HepG2 (cell line): ENCODE data around the gene PHLDB1. TPM values are rescaled to one million over a fixed set of nuclear protein-coding genes. Genes with fewer than 3 reads are reported as not detected.

Source experiments
- ATAC-seq: fragments of 200-7000 bp; cut with Tn5 transposase; 3 replicates; pipeline ENCODE4 v1.9.1; 2020; ENCODE audit warnings: mild to moderate bottlenecking, moderate library complexity
- BruUV-seq: library from RNA; stranded (reverse); fragments of 400-500 nt; replicated peaks from 2 replicates; lab custom pipeline; 2021; lab: Mats Ljungman, UMichigan
- CTCF ChIA-PET: fragments of 300-600 bp; formaldehyde crosslinking; extraction: SDS; loops from one replicate; lab custom pipeline; 2021; ENCODE audit warnings: low total read pairs, inconsistent platforms, low intra/inter-chr PET ratio; lab: Yijun Ruan, JAX
- POLR2A ChIA-PET: fragments of 350-600 bp; sonication (Branson Sonifier 250); formaldehyde crosslinking; loops from one replicate; lab custom pipeline; 2020; ENCODE audit warnings: antibody characterized with exemption, inconsistent platforms; lab: Yijun Ruan, JAX
- DNase-seq: peaks from one replicate; pipeline ENCODE4 v3.0.0-alpha.2; 2015; ENCODE audit warnings: low spot score
- FAIRE-seq: peaks from 3 replicates; lab custom pipeline; 2011; peaks lifted over from hg19 to GRCh38; lab: Jason Lieb, UNC
- H2AFZ ChIP-seq: one replicate; pipeline ENCODE4 v1.6.1; 2011; ENCODE audit warnings: low read length, inconsistent platforms
- H3K27ac ChIP-seq: fragments of 300-600 bp; 3 replicates; pipeline ENCODE4 v1.8.0; 2011; ENCODE audit warnings: mixed run types, mild to moderate bottlenecking, mixed read lengths, low read length, inconsistent platforms; ENCODE audit not compliant: insufficient read depth; ENCODE audit errors: extremely low read length
- H3K27me3 ChIP-seq, 2 experiments: fragments of 200-600 bp in 1 of 2; 2 replicates in 1 of 2; 3 replicates in 1 of 2; pipeline versions ENCODE4 v1.6.0 to v1.8.0; 2011; ENCODE audit warnings: low read length in 2 of 2, mild to moderate bottlenecking in 2 of 2, moderate library complexity in 2 of 2, inconsistent platforms in 1 of 2; ENCODE audit not compliant: insufficient read depth in 2 of 2, control insufficient read depth in 1 of 2
- H3K36me3 ChIP-seq, 2 experiments: fragments of 200-600 bp in 1 of 2; replicated peaks in 1 of 2; 2 replicates in 1 of 2; 3 replicates in 1 of 2; pipeline versions ENCODE4 v1.5.1 to v1.8.0; 2011; ENCODE audit warnings: low read length in 2 of 2, inconsistent platforms in 1 of 2; ENCODE audit not compliant: insufficient read depth in 2 of 2, control insufficient read depth in 1 of 2
- H3K4me1 ChIP-seq: 2 replicates; pipeline ENCODE4 v1.5.1; 2012; ENCODE audit warnings: low read length, inconsistent platforms; ENCODE audit not compliant: insufficient read depth
- H3K4me2 ChIP-seq: 2 replicates; pipeline ENCODE4 v1.6.0; 2011; ENCODE audit warnings: low read depth, low read length, inconsistent platforms
- H3K4me3 ChIP-seq, 3 experiments: fragments of 200-600 bp in 1 of 3; sonication (generic), shearing (Covaris generic) in 1 of 3; replicated peaks in 1 of 3; 2 replicates each; pipeline ENCODE4 v1.5.1; 2011 to 2016; ENCODE audit warnings: low read length in 3 of 3, inconsistent platforms in 2 of 3, low read depth in 2 of 3, mild to moderate bottlenecking in 2 of 3, control low read depth in 1 of 3, mixed read lengths in 1 of 3; ENCODE audit not compliant: insufficient read depth in 1 of 3
- H3K79me2 ChIP-seq: one replicate; pipeline ENCODE4 v1.6.1; 2011; ENCODE audit warnings: low read length, inconsistent platforms; ENCODE audit not compliant: insufficient read depth
- H3K9ac ChIP-seq: 2 replicates; pipeline ENCODE4 v1.6.0; 2011; ENCODE audit warnings: mild to moderate bottlenecking, low read depth, low read length, inconsistent platforms; ENCODE audit not compliant: insufficient read depth
- H3K9me3 ChIP-seq: 2 replicates; pipeline ENCODE4 v1.5.1; 2012; ENCODE audit warnings: mild to moderate bottlenecking, low read length
- H4K20me1 ChIP-seq: 2 replicates; pipeline ENCODE4 v1.6.0; 2011; ENCODE audit warnings: inconsistent platforms, mild to moderate bottlenecking, low read length, moderate library complexity; ENCODE audit not compliant: insufficient read depth
- ADNP ChIP-seq: sonication (generic); formaldehyde crosslinking; IDR thresholded peaks from 2 replicates; pipeline ENCODE4 v1.4.0; 2020; ENCODE audit warnings: missing genetic modification reagents
- ELF4 ChIP-seq: sonication (generic); formaldehyde crosslinking; IDR thresholded peaks from 2 replicates; pipeline ENCODE4 v1.5.0; 2020; ENCODE audit warnings: missing genetic modification reagents, mild to moderate bottlenecking, moderate library complexity, borderline replicate concordance
- HDAC1 ChIP-seq: sonication (generic); formaldehyde crosslinking; IDR thresholded peaks from 2 replicates; pipeline ENCODE4 v1.5.1; 2020; ENCODE audit warnings: mild to moderate bottlenecking, missing genetic modification reagents
- MXD1 ChIP-seq: sonication (generic); formaldehyde crosslinking; IDR thresholded peaks from 2 replicates; pipeline ENCODE4 v1.4.0; 2020; ENCODE audit warnings: mild to moderate bottlenecking, missing genetic modification reagents
- PBX3 ChIP-seq: sonication (generic); formaldehyde crosslinking; IDR thresholded peaks from 2 replicates; pipeline ENCODE4 v1.8.1; 2023; ENCODE audit warnings: missing genetic modification reagents, inconsistent platforms, borderline replicate concordance
- RXRA ChIP-seq: sonication (generic); formaldehyde crosslinking; IDR thresholded peaks from 2 replicates; pipeline ENCODE4 v1.5.1; 2020; ENCODE audit warnings: missing genetic modification reagents
- SSRP1 ChIP-seq: IDR thresholded peaks from 2 replicates; pipeline ENCODE4 v1.6.1; 2016; ENCODE audit warnings: control low read depth
- SYNCRIP ChIP-seq: fragments of 200-400 bp; formaldehyde crosslinking; IDR thresholded peaks from 2 replicates; pipeline ENCODE4 v1.6.1; 2018; ENCODE audit warnings: mild to moderate bottlenecking, low read depth, low read length; ENCODE audit not compliant: insufficient read depth
- TFDP2 ChIP-seq: sonication (generic); formaldehyde crosslinking; IDR thresholded peaks from 2 replicates; pipeline ENCODE4 v1.4.0; 2020; ENCODE audit warnings: missing genetic modification reagents
- XBP1 ChIP-seq: sonication (generic); formaldehyde crosslinking; IDR thresholded peaks from 2 replicates; pipeline ENCODE4 v1.5.0; 2020; ENCODE audit warnings: missing genetic modification reagents
- ZBTB38 ChIP-seq: sonication (generic); formaldehyde crosslinking; IDR thresholded peaks from 2 replicates; pipeline ENCODE4 v1.5.1; 2020; ENCODE audit warnings: mild to moderate bottlenecking, missing genetic modification reagents
- ZNF264 ChIP-seq: sonication (generic); formaldehyde crosslinking; IDR thresholded peaks from 2 replicates; pipeline ENCODE4 v1.4.0; 2020; ENCODE audit warnings: missing genetic modification reagents
- ZNF569 ChIP-seq: sonication (generic); formaldehyde crosslinking; IDR thresholded peaks from 2 replicates; pipeline ENCODE4 v1.5.0; 2020; ENCODE audit warnings: mild to moderate bottlenecking, missing genetic modification reagents, moderate library complexity, borderline replicate concordance
- ZNF724P ChIP-seq: sonication (generic); formaldehyde crosslinking; IDR thresholded peaks from 2 replicates; pipeline ENCODE4 v1.8.0; 2022; ENCODE audit warnings: missing genetic modification reagents, borderline replicate concordance
- ZNF777 ChIP-seq: sonication (generic); formaldehyde crosslinking; IDR thresholded peaks from 2 replicates; pipeline ENCODE4 v1.4.0; 2020; ENCODE audit warnings: missing genetic modification reagents
- ZNF782 ChIP-seq: sonication (generic); formaldehyde crosslinking; IDR thresholded peaks from 2 replicates; pipeline ENCODE4 v1.4.0; 2020; ENCODE audit warnings: missing genetic modification reagents, mild to moderate bottlenecking, borderline replicate concordance
- ZNF850 ChIP-seq: sonication (generic); formaldehyde crosslinking; conservative IDR thresholded peaks from 2 replicates; pipeline ENCODE4 v1.9.0; 2021; ENCODE audit warnings: mild to moderate bottlenecking, missing genetic modification reagents
- ZNF878 ChIP-seq: sonication (generic); formaldehyde crosslinking; IDR thresholded peaks from 2 replicates; pipeline ENCODE4 v1.8.1; 2023; ENCODE audit warnings: mild to moderate bottlenecking, missing genetic modification reagents, moderate library complexity
- WGBS: methylation state at CpG from one replicate; pipeline ENCODE4 v1.1.6; 2017; ENCODE audit warnings: low lambda C conversion rate; 5-methylcytosine and 5-hydroxymethylcytosine counted together
- in situ Hi-C: cut with HindIII; loops from 2 replicates; pipeline ENCODE4 v1.10.0; 2017; ENCODE audit warnings: low pct_unique_long_range_greater_than_20kb; ENCODE audit not compliant: extremely low pct_ligation_motif_present
- intact Hi-C: fragments of 100-400 bp; cut with micrococcal nuclease; formaldehyde crosslinking; loops from one replicate; pipeline ENCODE4 v1.10.0; 2022; ENCODE audit not compliant: unreplicated experiment
- polyA plus RNA-seq, 8 experiments: library from polyadenylated mRNA; depleted of rRNA in 3 of 8; stranded (reverse) in 7 of 8; unstranded in 1 of 8; fragments of >200 nt; fragmentation: Illumina TruSeq in 4 of 8; extraction: Trizol in 4 of 8; gene quantifications; 2 replicates each; pipeline versions ENCODE4 v1.2.1 to v1.2.3, GENCODE V29; 2011 to 2016; ENCODE audit warnings: low read depth in 4 of 8, missing spikeins in 1 of 8, mixed read lengths in 1 of 8; ENCODE audit not compliant: insufficient read depth in 1 of 8
- total RNA-seq, 5 experiments: library from RNA; depleted of rRNA; stranded (reverse); fragments of >200 nt; fragmentation: Illumina TruSeq; extraction: Trizol; gene quantifications; 2 replicates each; pipeline ENCODE4 v1.2.3, GENCODE V29; 2016; ENCODE audit warnings: low read depth in 1 of 5
- TF ChIP-seq, protein P1 (sequence below): sonication (generic); formaldehyde crosslinking; IDR thresholded peaks from 2 replicates; pipeline ENCODE4 v1.8.0; 2022; ENCODE audit warnings: mild to moderate bottlenecking, missing genetic modification reagents, moderate library complexity

The PHLDB1 gene
- total and polyA plus RNA-seq, 2 of the 13 experiments (the other 11 are each of a cell fraction or from before 2014, with no cell fraction given), result 13.8 to 14.2 TPM

DNA sequence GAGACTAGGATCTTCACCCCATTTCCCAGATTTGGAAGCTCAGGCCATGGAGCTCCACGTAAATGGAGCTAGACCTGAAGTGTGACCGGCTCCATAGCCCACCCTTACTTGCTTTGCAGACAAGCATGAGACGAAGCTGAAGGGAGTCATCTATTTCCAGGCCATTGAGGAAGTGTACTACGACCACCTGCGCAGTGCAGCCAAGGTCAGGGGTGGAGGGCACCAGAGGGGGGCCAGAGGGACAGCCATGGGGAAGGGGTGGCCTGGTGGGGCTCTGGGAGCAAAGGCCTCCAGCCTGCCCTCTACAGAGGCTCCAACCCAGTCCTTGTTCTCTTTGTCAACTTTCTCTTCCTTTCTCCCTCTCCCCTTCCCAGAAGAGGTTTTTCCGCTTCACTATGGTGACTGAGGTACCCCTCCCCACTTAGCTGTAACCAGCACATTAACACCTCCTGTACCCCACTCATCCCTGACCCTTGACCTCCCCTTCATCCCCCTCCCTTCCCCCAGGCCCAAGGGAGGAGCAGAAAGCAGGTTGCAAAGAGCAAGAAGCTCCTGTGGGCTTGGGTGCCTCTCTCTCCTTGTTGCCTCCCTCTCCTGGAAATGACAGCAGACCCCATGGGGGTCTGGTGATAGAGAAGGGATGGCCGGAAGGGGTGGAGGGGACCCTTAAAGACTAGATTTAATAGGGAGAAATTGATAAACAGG, 48.2 kb downstream of the PHLDB1 start:
- H3K4me1 ChIP-seq, result peaks cover 25% of the 10 kb centered on the region
- TF ChIP-seq ZNF878 (CRISPR knock-in tag), result no peak
- TF ChIP-seq SYNCRIP, result no peak
- no peak for TF ChIP-seq RXRA (CRISPR knock-in tag)
- TF ChIP-seq XBP1 (CRISPR knock-in tag), result no peak
- no peak for TF ChIP-seq MXD1 (CRISPR knock-in tag)
- no peak for TF ChIP-seq ZNF569 (CRISPR knock-in tag)
- no peak for TF ChIP-seq ZNF264 (CRISPR knock-in tag)
- no peak for TF ChIP-seq ELF4 (CRISPR knock-in tag)
- no peak for TF ChIP-seq ZNF724P (CRISPR knock-in tag)
- no peak for TF ChIP-seq TFDP2 (CRISPR knock-in tag)
- TF ChIP-seq ADNP, result no peak
- TF ChIP-seq ZNF777 (CRISPR knock-in tag), result no peak
- TF ChIP-seq ZBTB38 (CRISPR knock-in tag), result no peak
- TF ChIP-seq ZNF850 (CRISPR knock-in tag), result no peak
- TF ChIP-seq, protein P1, sequence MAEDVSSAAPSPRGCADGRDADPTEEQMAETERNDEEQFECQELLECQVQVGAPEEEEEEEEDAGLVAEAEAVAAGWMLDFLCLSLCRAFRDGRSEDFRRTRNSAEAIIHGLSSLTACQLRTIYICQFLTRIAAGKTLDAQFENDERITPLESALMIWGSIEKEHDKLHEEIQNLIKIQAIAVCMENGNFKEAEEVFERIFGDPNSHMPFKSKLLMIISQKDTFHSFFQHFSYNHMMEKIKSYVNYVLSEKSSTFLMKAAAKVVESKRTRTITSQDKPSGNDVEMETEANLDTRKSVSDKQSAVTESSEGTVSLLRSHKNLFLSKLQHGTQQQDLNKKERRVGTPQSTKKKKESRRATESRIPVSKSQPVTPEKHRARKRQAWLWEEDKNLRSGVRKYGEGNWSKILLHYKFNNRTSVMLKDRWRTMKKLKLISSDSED (CRISPR knock-in tag), result no peak
- no peak for TF ChIP-seq SSRP1
- TF ChIP-seq HDAC1 (CRISPR knock-in tag), result no peak
- TF ChIP-seq PBX3 (CRISPR knock-in tag), result no peak
- TF ChIP-seq ZNF782 (CRISPR knock-in tag), result no peak
- in situ Hi-C loops (no loop called here), intact Hi-C loops (loop anchor here (5.0 kb wide), 1 partner anchor 33 kb away; no protein-coding TSS in a partner anchor)
- H3K4me2 ChIP-seq, result no peak overlapping the region
- DNase-seq, result no peak
- no peaks in the 10 kb centered on the region for H4K20me1 ChIP-seq
- no TSS peak for BruUV-seq
- H3K9me3 ChIP-seq, result no peaks in the 10 kb centered on the region
- H2AFZ ChIP-seq, result no peak overlapping the region
- WGBS, result 94% methylated on average over 5 of the region's 7 CpGs
- no peak overlapping the region for H3K27ac ChIP-seq
- no peak overlapping the region for H3K9ac ChIP-seq
- H3K36me3 ChIP-seq, result peaks cover 9 to 11% of the 10 kb centered on the region in 2 experiments; a peak in 4 of 5 replicates
- ChIA-PET POLR2A (no interaction called here), CTCF (no interaction called here)
- no peak overlapping the region for H3K4me3 ChIP-seq
- no peak for FAIRE-seq
- H3K79me2 ChIP-seq, result no peaks in the 10 kb centered on the region
- no peak for ATAC-seq
- no peaks in the 10 kb centered on the region for H3K27me3 ChIP-seq
